WERI-Rb-1 (cell line): Measurements from ENCODE around the gene SLC25A13.

ENCODE experiments used
- DNase-seq: peaks from one replicate; pipeline ENCODE4 v3.0.0-alpha.2; 2020
- H3K27ac ChIP-seq: fragments of 250-450 bp; sonication (Bioruptor Pico); 2 replicates; pipeline ENCODE4 v1.5.1; 2020; ENCODE audit warnings: mild to moderate bottlenecking, moderate library complexity
- H3K27me3 ChIP-seq: fragments of 250-450 bp; sonication (Bioruptor Pico); 2 replicates; pipeline ENCODE4 v1.5.1; 2021; ENCODE audit warnings: mild to moderate bottlenecking, low read depth, moderate library complexity; ENCODE audit not compliant: insufficient read depth, severe bottlenecking
- H3K36me3 ChIP-seq: fragments of 250-450 bp; sonication (Bioruptor Pico); 2 replicates; pipeline ENCODE4 v1.5.1; 2020; ENCODE audit warnings: mild to moderate bottlenecking, moderate library complexity
- H3K4me3 ChIP-seq: 2 replicates; pipeline ENCODE4 v1.5.1; 2011; ENCODE audit warnings: low read depth, mild to moderate bottlenecking, control low read depth, low read length
- H3K9me3 ChIP-seq: fragments of 250-450 bp; sonication (Bioruptor Pico); 2 replicates; pipeline ENCODE4 v1.5.1; 2021; ENCODE audit warnings: mild to moderate bottlenecking, moderate library complexity; ENCODE audit not compliant: severe bottlenecking
- TF ChIP-seq, protein P1 (sequence below): IDR thresholded peaks from 2 replicates; pipeline ENCODE4 v1.5.1; 2011; ENCODE audit warnings: low read depth, mild to moderate bottlenecking, control low read depth, inconsistent platforms, low read length

SLC25A13 gene

DNA sequence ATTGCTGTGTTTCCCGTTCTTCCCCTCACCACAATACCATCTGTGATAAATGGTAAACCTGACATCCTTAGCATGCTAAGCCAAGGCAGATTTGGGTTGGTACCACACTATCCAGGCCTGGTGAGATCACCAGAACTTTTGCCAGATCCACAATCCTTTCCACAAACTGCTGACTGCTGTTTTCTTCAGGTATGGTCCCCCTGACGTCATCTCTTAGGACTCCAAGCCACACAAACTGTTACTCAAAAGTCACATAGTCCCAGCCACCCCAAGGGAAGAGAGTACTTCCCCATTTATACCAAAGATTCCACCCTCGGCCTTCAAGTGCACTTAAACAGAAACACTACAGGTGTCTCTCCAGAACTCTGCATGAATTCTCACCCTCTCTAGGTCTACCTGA lies 34.8 kb downstream of the SLC25A13 start:
- Histone ChIP-seq H3K4me3 (no peak overlapping the region), H3K27me3 (no peaks in the 10 kb centered on the region), H3K9me3 (no peaks in the 10 kb centered on the region), H3K27ac (no peak overlapping the region), H3K36me3 (no peaks in the 10 kb centered on the region)
- DNase-seq: no peak
- TF ChIP-seq, protein P1, sequence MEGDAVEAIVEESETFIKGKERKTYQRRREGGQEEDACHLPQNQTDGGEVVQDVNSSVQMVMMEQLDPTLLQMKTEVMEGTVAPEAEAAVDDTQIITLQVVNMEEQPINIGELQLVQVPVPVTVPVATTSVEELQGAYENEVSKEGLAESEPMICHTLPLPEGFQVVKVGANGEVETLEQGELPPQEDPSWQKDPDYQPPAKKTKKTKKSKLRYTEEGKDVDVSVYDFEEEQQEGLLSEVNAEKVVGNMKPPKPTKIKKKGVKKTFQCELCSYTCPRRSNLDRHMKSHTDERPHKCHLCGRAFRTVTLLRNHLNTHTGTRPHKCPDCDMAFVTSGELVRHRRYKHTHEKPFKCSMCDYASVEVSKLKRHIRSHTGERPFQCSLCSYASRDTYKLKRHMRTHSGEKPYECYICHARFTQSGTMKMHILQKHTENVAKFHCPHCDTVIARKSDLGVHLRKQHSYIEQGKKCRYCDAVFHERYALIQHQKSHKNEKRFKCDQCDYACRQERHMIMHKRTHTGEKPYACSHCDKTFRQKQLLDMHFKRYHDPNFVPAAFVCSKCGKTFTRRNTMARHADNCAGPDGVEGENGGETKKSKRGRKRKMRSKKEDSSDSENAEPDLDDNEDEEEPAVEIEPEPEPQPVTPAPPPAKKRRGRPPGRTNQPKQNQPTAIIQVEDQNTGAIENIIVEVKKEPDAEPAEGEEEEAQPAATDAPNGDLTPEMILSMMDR: no peak

DNA sequence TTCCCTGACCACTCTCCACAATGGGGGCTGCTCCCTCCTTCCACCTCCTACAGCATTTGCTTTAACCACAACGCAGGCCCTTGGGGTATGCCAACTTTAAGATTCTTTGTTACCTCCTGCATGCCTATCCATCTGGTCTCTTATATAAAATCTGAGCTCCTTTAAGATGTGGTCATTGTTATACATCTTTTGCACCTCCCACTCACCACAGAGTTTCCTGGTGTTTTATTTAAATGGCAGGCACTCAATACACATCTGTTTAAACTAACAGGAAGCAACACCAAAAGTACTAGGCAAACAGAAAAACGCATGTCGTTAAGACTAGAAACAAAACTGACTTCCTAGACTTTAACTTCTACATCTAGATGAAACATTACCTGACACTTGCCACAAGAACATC lies 36.3 kb downstream of the SLC25A13 start:
- Histone ChIP-seq H3K9me3 (no peaks in the 10 kb centered on the region), H3K36me3 (no peaks in the 10 kb centered on the region), H3K27me3 (no peaks in the 10 kb centered on the region), H3K4me3 (no peak overlapping the region), H3K27ac (no peak overlapping the region)
- no peak for DNase-seq
- TF ChIP-seq, protein P1: no peak

DNA sequence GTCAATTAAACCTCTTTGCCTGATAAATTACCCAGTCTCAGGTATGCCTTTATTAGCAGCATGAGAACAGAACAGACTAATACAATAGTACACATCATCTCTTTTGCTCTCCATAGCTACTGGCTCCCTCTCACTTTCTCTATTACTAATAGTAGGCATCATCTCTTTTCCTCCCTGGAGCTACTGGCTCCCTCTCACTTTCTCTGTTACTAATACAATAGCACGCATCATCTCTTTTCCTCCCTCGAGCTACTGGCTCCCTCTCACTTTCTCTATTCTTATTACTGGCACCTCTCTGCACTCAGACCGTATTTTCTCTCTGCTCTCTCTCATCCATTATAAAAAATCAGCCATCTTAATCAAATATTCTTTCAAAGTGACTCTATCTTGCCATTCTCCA lies 37.1 kb downstream of the SLC25A13 start:
- H3K9me3 ChIP-seq: no peaks in the 10 kb centered on the region
- no peak overlapping the region for H3K4me3 ChIP-seq
- no peaks in the 10 kb centered on the region for H3K27me3 ChIP-seq
- no peaks in the 10 kb centered on the region; the same call in 1 of the 2 replicates for H3K36me3 ChIP-seq
- no peak for DNase-seq
- H3K27ac ChIP-seq: no peak overlapping the region
- TF ChIP-seq, protein P1: no peak

DNA sequence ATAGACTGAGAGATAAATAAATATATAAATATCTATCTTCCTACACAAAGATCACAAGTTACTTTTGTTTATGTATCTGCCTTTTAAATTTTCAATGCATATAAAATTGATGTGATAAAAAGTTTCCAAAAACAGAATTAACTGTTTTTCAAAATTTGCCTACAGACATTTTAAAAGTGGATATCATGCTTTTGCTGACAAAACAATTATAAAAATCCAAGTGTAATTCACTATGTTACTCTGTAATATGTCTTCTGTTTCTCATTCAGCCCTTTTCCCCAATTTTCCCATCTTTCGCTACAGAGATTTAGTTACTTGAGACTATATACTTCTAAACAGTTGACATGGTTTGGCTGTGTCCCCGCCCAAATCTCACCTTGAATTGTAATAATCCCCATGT lies 37.7 kb downstream of the SLC25A13 start:
- H3K27me3 ChIP-seq: no peaks in the 10 kb centered on the region
- TF ChIP-seq, protein P1: no peak
- no peak overlapping the region for H3K27ac ChIP-seq
- DNase-seq: no peak
- no peak overlapping the region for H3K4me3 ChIP-seq
- H3K9me3 ChIP-seq: no peaks in the 10 kb centered on the region
- H3K36me3 ChIP-seq: no peaks in the 10 kb centered on the region; the same call in 1 of the 2 replicates

DNA sequence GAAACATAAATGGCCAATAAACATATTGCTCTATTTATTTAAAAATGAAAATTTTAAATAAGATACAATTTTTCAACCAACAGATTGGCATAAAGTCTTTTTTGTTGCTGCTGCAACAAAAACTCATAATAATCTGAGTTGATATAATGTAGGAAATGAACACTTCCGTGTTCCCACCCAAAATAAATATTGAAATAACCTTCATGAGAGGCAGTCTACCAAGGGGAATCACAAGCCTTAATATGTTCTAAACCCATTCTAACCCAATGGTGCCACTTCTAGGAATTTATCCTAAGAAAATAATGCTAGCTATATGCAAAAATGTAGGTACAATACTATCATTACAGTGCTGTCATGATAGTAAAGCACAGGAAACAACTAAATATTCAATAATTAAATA lies 39.1 kb downstream of the SLC25A13 start:
- Histone ChIP-seq H3K36me3 (no peaks in the 10 kb centered on the region; the same call in 1 of the 2 replicates), H3K27me3 (no peaks in the 10 kb centered on the region), H3K4me3 (no peak overlapping the region), H3K9me3 (no peaks in the 10 kb centered on the region), H3K27ac (no peak overlapping the region)
- TF ChIP-seq, protein P1: no peak
- no peak for DNase-seq

DNA sequence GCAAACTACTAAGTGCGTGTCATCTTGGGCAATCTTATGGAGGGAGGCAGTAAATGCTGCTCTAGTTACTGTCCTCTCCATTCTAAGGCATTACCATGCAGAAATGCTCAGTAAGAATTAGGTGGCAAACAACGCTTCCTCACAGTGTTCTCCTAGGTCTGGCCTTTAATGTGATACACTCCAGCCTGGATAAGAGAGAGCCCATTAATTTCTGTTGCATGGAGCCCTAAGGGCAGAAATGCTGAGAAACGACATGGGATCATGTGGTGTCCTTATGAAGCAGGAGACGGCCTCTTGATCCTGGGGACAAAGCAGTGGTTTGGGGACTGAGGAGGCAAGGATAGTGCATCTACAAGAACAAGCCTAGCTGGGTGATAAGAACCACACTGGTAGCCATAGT lies 44.0 kb downstream of the SLC25A13 start:
- H3K27me3 ChIP-seq: no peaks in the 10 kb centered on the region
- TF ChIP-seq, protein P1: no peak
- H3K9me3 ChIP-seq: no peaks in the 10 kb centered on the region
- H3K36me3 ChIP-seq: peaks cover 10% of the 10 kb centered on the region
- DNase-seq: no peak
- H3K4me3 ChIP-seq: no peak overlapping the region
- no peak overlapping the region for H3K27ac ChIP-seq
